H9 (cell line): ENCODE data around the gene SLC26A6. TPM values are rescaled to one million over a fixed set of nuclear protein-coding genes. Genes with fewer than 3 reads are reported as not detected.

Experiments
- DNase-seq: peaks from one replicate; pipeline ENCODE4 v3.0.0-alpha.2; 2017
- H2AFZ ChIP-seq: one replicate; pipeline ENCODE4 v1.6.1; 2013; ENCODE audit warnings: mild to moderate bottlenecking, low read length, control low read depth, moderate library complexity
- H2AK5ac ChIP-seq: 2 replicates; pipeline ENCODE4 v1.6.1; 2013; ENCODE audit warnings: low read length, control low read depth, mixed read lengths; ENCODE audit not compliant: insufficient read length
- H2BK120ac ChIP-seq: one replicate; pipeline ENCODE4 v1.6.1; 2013; ENCODE audit warnings: low read depth, mild to moderate bottlenecking, low read length, control low read depth, inconsistent platforms; ENCODE audit not compliant: poor library complexity, severe bottlenecking
- H2BK12ac ChIP-seq: 2 replicates; pipeline ENCODE4 v1.6.1; 2013; ENCODE audit warnings: low read length, control low read depth, mixed read lengths, low read depth; ENCODE audit not compliant: insufficient read length
- H2BK15ac ChIP-seq: 2 replicates; pipeline ENCODE4 v1.6.1; 2013; ENCODE audit warnings: low read depth, low read length, control low read depth
- H2BK20ac ChIP-seq: one replicate; pipeline ENCODE4 v1.6.1; 2013; ENCODE audit warnings: low read depth, mild to moderate bottlenecking, low read length, control low read depth, inconsistent platforms; ENCODE audit not compliant: poor library complexity, severe bottlenecking
- H2BK5ac ChIP-seq: 2 replicates; pipeline ENCODE4 v1.6.1; 2013; ENCODE audit warnings: low read length, control low read depth, mixed read lengths; ENCODE audit not compliant: insufficient read length
- H3K14ac ChIP-seq: 2 replicates; pipeline ENCODE4 v1.6.1; 2013; ENCODE audit warnings: low read length, control low read depth; ENCODE audit not compliant: insufficient read depth
- H3K18ac ChIP-seq: 2 replicates; pipeline ENCODE4 v1.6.1; 2013; ENCODE audit warnings: low read depth, mild to moderate bottlenecking, mixed read lengths, low read length, control low read depth; ENCODE audit not compliant: insufficient read length
- H3K23ac ChIP-seq: 2 replicates; pipeline ENCODE4 v1.6.1; 2013; ENCODE audit warnings: low read length, control low read depth, mixed read lengths, low read depth; ENCODE audit not compliant: insufficient read length
- H3K23me2 ChIP-seq: 2 replicates; pipeline ENCODE4 v1.6.1; 2013; ENCODE audit warnings: low read depth, mild to moderate bottlenecking, mixed read lengths, low read length, control low read depth; ENCODE audit not compliant: insufficient read length, poor library complexity, severe bottlenecking
- H3K27ac ChIP-seq: 2 replicates; pipeline ENCODE4 v1.5.1; 2013; ENCODE audit warnings: low read length, control low read depth, mixed read lengths, low read depth; ENCODE audit not compliant: insufficient read length
- H3K27me3 ChIP-seq: 2 replicates; pipeline ENCODE4 v1.6.1; 2013; ENCODE audit warnings: low read length, control low read depth, inconsistent platforms; ENCODE audit not compliant: insufficient read depth
- H3K4ac ChIP-seq: 2 replicates; pipeline ENCODE4 v1.6.1; 2013; ENCODE audit warnings: low read depth, mild to moderate bottlenecking, control low read depth, inconsistent platforms, low read length, moderate library complexity
- H3K4me1 ChIP-seq: 2 replicates; pipeline ENCODE4 v1.6.1; 2013; ENCODE audit warnings: low read length, control low read depth, inconsistent platforms; ENCODE audit not compliant: insufficient read depth
- H3K4me2 ChIP-seq: 2 replicates; pipeline ENCODE4 v1.6.1; 2013; ENCODE audit warnings: low read length, control low read depth, mixed read lengths; ENCODE audit not compliant: insufficient read length, insufficient read depth
- H3K56ac ChIP-seq: 2 replicates; pipeline ENCODE4 v1.6.1; 2013; ENCODE audit warnings: low read depth, mild to moderate bottlenecking, mixed read lengths, low read length, control low read depth; ENCODE audit not compliant: insufficient read length
- H3K79me1 ChIP-seq: 2 replicates; pipeline ENCODE4 v1.6.1; 2013; ENCODE audit warnings: low read depth, mild to moderate bottlenecking, moderate library complexity, low read length, control low read depth, inconsistent platforms; ENCODE audit not compliant: insufficient read depth, poor library complexity, severe bottlenecking
- H3K79me2 ChIP-seq: 2 replicates; pipeline ENCODE4 v1.6.1; 2013; ENCODE audit warnings: low read length, control low read depth, inconsistent platforms; ENCODE audit not compliant: insufficient read depth
- H3K9ac ChIP-seq: 2 replicates; pipeline ENCODE4 v1.6.1; 2013; ENCODE audit warnings: low read length, control low read depth, mixed read lengths; ENCODE audit not compliant: insufficient read length; ENCODE audit errors: extremely low read depth
- H3K9me3 ChIP-seq: one replicate; pipeline ENCODE4 v1.6.1; 2013; ENCODE audit warnings: low read depth, low read length, inconsistent platforms; ENCODE audit not compliant: control insufficient read depth
- H3T11ph ChIP-seq: one replicate; pipeline ENCODE4 v1.6.1; 2013; ENCODE audit warnings: mild to moderate bottlenecking, low read length, control low read depth, inconsistent platforms
- H4K20me1 ChIP-seq: one replicate; pipeline ENCODE4 v1.6.1; 2013; ENCODE audit not compliant: control insufficient read depth, insufficient read length, insufficient read depth
- H4K5ac ChIP-seq: 2 replicates; pipeline ENCODE4 v1.6.1; 2013; ENCODE audit warnings: low read depth, mild to moderate bottlenecking, mixed read lengths, low read length, control low read depth; ENCODE audit not compliant: insufficient read length
- H4K8ac ChIP-seq: replicated peaks from 2 replicates; pipeline ENCODE4 v1.6.1; 2013; ENCODE audit warnings: low read length, control low read depth, mixed read lengths, low read depth; ENCODE audit not compliant: insufficient read length
- H4K91ac ChIP-seq: 2 replicates; pipeline ENCODE4 v1.6.1; 2013; ENCODE audit warnings: low read depth, mild to moderate bottlenecking, moderate library complexity, mixed read lengths, low read length, control low read depth; ENCODE audit not compliant: insufficient read length
- H3K27ac Mint-ChIP-seq, 3 experiments: 2 replicates in 2 of 3; 3 replicates in 1 of 3; pipeline ENCODE4 v1.8.0; 2020 to 2021; ENCODE audit warnings: mixed read lengths in 3 of 3, mild to moderate bottlenecking in 1 of 3, moderate library complexity in 1 of 3
- H3K27me3 Mint-ChIP-seq: 2 replicates; pipeline ENCODE4 v1.8.0; 2021; ENCODE audit warnings: low read depth, mild to moderate bottlenecking, moderate library complexity, mixed read lengths
- H3K36me3 Mint-ChIP-seq, 3 experiments: 2 replicates in 2 of 3; 3 replicates in 1 of 3; pipeline ENCODE4 v1.8.0; 2020 to 2021; ENCODE audit warnings: low read depth in 3 of 3, mixed read lengths in 3 of 3; ENCODE audit not compliant: insufficient read depth in 1 of 3
- H3K4me1 Mint-ChIP-seq, 2 experiments: 2 replicates each; pipeline ENCODE4 v1.8.0; 2020; ENCODE audit warnings: mixed read lengths in 2 of 2
- H3K4me3 Mint-ChIP-seq, 2 experiments: 2 replicates in 1 of 2; 3 replicates in 1 of 2; pipeline ENCODE4 v1.8.0; 2020 to 2021; ENCODE audit warnings: mild to moderate bottlenecking in 2 of 2, mixed read lengths in 2 of 2, moderate library complexity in 1 of 2
- H3K9me3 Mint-ChIP-seq, 2 experiments: 2 replicates in 1 of 2; 3 replicates in 1 of 2; pipeline ENCODE4 v1.8.0; 2020; ENCODE audit warnings: mild to moderate bottlenecking in 2 of 2, mixed read lengths in 2 of 2, moderate library complexity in 1 of 2
- CTCF ChIP-seq: fragments of 200-600 bp; sonication (generic); conservative IDR thresholded peaks from 3 replicates; pipeline ENCODE4 v1.8.0; 2021; ENCODE audit warnings: antibody characterized with exemption, mild to moderate bottlenecking
- WGBS: extraction: QIAGEN DNeasy Blood & Tissue Kit; methylation state at CpG from one replicate; pipeline ENCODE4 v1.1.7; 2013; ENCODE audit warnings: missing lambda C conversion rate, low lambda C conversion rate, mixed read lengths; ENCODE audit not compliant: insufficient read length; ENCODE audit errors: extremely low coverage; 5-methylcytosine and 5-hydroxymethylcytosine counted together
- total RNA-seq: library from RNA; stranded (reverse); gene quantifications from 2 replicates; pipeline ENCODE4 v1.2.1, GENCODE V29; 2021

Gene SLC26A6
- total RNA-seq, 1 experiment from 2014 or later = 61.3 TPM

GRCh38 chr3:48655063-48655462, 19.8 kb upstream of the SLC26A6 start:
- Histone ChIP-seq H2BK15ac (no peak overlapping the region), H3T11ph (no peak overlapping the region), H3K4me2 (peak overlapping the region; percentile 50), H2AK5ac (no peak overlapping the region), H3K79me1 (no peaks in the 10 kb centered on the region), H3K4me1 (no peaks in the 10 kb centered on the region; the same call in 1 of the 2 replicates), H2BK12ac (no peak overlapping the region), H3K27ac (no peak overlapping the region), H4K8ac (no peak overlapping the region), H4K91ac (no peak overlapping the region), H3K14ac (no peak overlapping the region), H3K23ac (no peak overlapping the region), H3K18ac (no peak overlapping the region), H3K27me3 (no peaks in the 10 kb centered on the region), H2BK20ac (no peak overlapping the region), H3K9me3 (no peaks in the 10 kb centered on the region), H2AFZ (no peak overlapping the region), H4K20me1 (peaks cover 2% of the 10 kb centered on the region), H3K79me2 (no peaks in the 10 kb centered on the region), H2BK5ac (no peak overlapping the region), H3K56ac (no peak overlapping the region), H3K4ac (no peak overlapping the region), H4K5ac (no peak overlapping the region), H3K23me2 (peaks cover 3% of the 10 kb centered on the region), H3K9ac (no peak overlapping the region), H2BK120ac (no peak overlapping the region)
- no peak for DNase-seq
- no peak for TF ChIP-seq CTCF
- H3K27me3 Mint-ChIP-seq = peaks cover 4% of the 10 kb centered on the region; the same call in 1 of the 2 replicates
- H3K27ac Mint-ChIP-seq = peak overlapping the region in 1 of 3 experiments; percentile 53; a peak in 1 of 7 replicates
- peak overlapping the region; percentile 67 to 73 for H3K4me3 Mint-ChIP-seq
- H3K36me3 Mint-ChIP-seq = peaks cover 40 to 60% (median 58%) of the 10 kb centered on the region in 3 experiments
- peaks cover 0 to 3% of the 10 kb centered on the region in 2 experiments; a peak in 1 of 5 replicates for H3K9me3 Mint-ChIP-seq
- WGBS = no CpG with 5 or more reads among the region's 12 CpGs
- peaks cover 4 to 13% of the 10 kb centered on the region in 2 experiments for H3K4me1 Mint-ChIP-seq
